Activated B cell treated with CpG ODN at 0.5 μM for 24 hours (primary cell): ENCODE measurements around the gene KDM1B. TPM values are rescaled to one million over a fixed set of nuclear protein-coding genes. Genes with fewer than 3 reads are reported as not detected.
A peak's percentile ranks its signal among the peaks of the same experiment; 100 is the strongest.

Experiments
- ATAC-seq: fragments of 200-7000 bp; cut with Tn5 transposase; one replicate; pipeline ENCODE4 v1.10.0; 2021; ENCODE audit warnings: low read depth, mild to moderate bottlenecking, moderate library complexity
- CTCF ChIA-PET: fragments of 350-600 bp; sonication (Branson Sonifier 250); formaldehyde crosslinking; loops from one replicate; lab custom pipeline; 2021; ENCODE audit warnings: antibody characterized with exemption; lab: Charles Lee
- POLR2A ChIA-PET: fragments of 350-600 bp; sonication (Branson Sonifier 250); formaldehyde crosslinking; loops from one replicate; lab custom pipeline; 2021; ENCODE audit warnings: antibody characterized with exemption; lab: Charles Lee
- DNase-seq: peaks from one replicate; pipeline ENCODE4 v3.0.0; 2022
- H3K27ac Mint-ChIP-seq: one replicate; pipeline ENCODE4 v1.8.0; 2020; ENCODE audit warnings: mixed read lengths
- H3K27me3 Mint-ChIP-seq: one replicate; pipeline ENCODE4 v1.8.0; 2021; ENCODE audit warnings: mixed read lengths
- H3K36me3 Mint-ChIP-seq: one replicate; pipeline ENCODE4 v1.8.0; 2021; ENCODE audit warnings: low read depth, mixed read lengths
- H3K4me1 Mint-ChIP-seq: one replicate; pipeline ENCODE4 v1.8.0; 2021; ENCODE audit warnings: mixed read lengths
- H3K4me3 Mint-ChIP-seq: one replicate; pipeline ENCODE4 v1.8.0; 2020; ENCODE audit warnings: mild to moderate bottlenecking, mixed read lengths
- H3K9me3 Mint-ChIP-seq: one replicate; pipeline ENCODE4 v1.8.0; 2020; ENCODE audit warnings: mixed read lengths
- intact Hi-C: fragments of 100-400 bp; cut with micrococcal nuclease; formaldehyde crosslinking; loops from one replicate; pipeline ENCODE4 v1.15.1; 2024
- total RNA-seq: library from RNA; stranded (reverse); gene quantifications from 2 replicates; pipeline ENCODE4 v1.2.3, GENCODE V29; 2022
- TF ChIP-seq, protein P1 (sequence below): fragments of 200-600 bp; IDR thresholded peaks from one replicate; pipeline ENCODE4 v1.8.0; 2022; ENCODE audit warnings: antibody characterized with exemption, mild to moderate bottlenecking

KDM1B gene, protein sequence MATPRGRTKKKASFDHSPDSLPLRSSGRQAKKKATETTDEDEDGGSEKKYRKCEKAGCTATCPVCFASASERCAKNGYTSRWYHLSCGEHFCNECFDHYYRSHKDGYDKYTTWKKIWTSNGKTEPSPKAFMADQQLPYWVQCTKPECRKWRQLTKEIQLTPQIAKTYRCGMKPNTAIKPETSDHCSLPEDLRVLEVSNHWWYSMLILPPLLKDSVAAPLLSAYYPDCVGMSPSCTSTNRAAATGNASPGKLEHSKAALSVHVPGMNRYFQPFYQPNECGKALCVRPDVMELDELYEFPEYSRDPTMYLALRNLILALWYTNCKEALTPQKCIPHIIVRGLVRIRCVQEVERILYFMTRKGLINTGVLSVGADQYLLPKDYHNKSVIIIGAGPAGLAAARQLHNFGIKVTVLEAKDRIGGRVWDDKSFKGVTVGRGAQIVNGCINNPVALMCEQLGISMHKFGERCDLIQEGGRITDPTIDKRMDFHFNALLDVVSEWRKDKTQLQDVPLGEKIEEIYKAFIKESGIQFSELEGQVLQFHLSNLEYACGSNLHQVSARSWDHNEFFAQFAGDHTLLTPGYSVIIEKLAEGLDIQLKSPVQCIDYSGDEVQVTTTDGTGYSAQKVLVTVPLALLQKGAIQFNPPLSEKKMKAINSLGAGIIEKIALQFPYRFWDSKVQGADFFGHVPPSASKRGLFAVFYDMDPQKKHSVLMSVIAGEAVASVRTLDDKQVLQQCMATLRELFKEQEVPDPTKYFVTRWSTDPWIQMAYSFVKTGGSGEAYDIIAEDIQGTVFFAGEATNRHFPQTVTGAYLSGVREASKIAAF
- total RNA-seq: 19.6 and 21.0 TPM in 2 replicates

DNA sequence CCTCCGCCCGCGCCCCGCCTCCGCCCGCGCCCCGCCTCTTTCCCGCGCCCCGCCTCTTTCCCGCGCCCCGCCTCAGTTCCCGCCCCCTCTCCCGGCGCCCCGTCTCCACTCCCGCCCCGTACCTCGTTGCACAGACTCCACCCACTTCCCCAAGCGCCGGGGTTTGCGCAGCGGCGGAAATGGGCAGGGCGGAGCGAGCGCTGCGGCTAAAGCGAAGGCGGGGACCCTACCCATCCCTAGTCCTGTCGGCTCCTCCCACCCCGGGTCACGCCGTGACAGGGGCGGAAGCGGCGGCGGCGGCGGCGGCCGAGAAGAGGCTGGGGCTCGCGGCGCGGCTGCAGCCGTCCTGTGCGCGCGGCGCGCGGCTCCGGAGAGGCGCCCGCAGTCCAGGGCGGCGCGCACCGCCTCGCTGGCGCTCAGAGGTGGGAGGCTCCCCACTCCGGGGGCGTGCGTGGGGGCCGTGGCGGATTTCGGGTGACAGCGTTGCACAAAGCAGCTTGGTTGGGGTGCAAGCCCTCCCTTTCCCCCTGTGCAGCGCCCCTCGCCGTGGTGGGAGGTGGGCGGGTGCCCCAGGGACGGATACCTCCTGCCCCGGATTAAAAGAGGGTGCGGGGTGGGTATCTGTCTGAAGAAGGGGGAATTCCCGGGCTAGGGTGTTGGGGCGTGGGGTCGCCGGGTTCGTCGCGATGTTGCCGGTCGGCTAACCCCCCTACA, at the start of gene KDM1B:
KDM1B (plus strand) TSS at position 273 of the 714 bp plus-strand sequence. CDS start 4,474 bp downstream, outside the sequence.
- DNase-seq (peak; percentile 96), ATAC-seq (peak; percentile 91)
- ChIA-PET POLR2A (interaction anchor here (0.5 to 2.2 kb wide), 9 partner anchors 10 to 452 kb away, joined by 3 to 15 read pairs (median 4); partner anchors contain the start of genes DEK and NUP153), CTCF (no interaction called here)
- peak within 1 kb of the TSS; percentile 97 for H3K4me3 Mint-ChIP-seq
- H3K27ac Mint-ChIP-seq: peak within 1 kb of the TSS; percentile 93
- H3K9me3 Mint-ChIP-seq: no peaks in the 10 kb centered on the region
- H3K27me3 Mint-ChIP-seq: no peaks in the 10 kb centered on the region
- H3K4me1 Mint-ChIP-seq: peaks cover 28% of the 10 kb centered on the region
- H3K36me3 Mint-ChIP-seq: peaks cover 14% of the 10 kb centered on the region
- intact Hi-C loops: loop anchor here (1.0 to 5.0 kb wide), 9 partner anchors 33 to 555 kb away; partner anchors contain the start of genes FAM8A1, NHLRC1, NUP153 and RNF144B
- TF ChIP-seq, protein P1, sequence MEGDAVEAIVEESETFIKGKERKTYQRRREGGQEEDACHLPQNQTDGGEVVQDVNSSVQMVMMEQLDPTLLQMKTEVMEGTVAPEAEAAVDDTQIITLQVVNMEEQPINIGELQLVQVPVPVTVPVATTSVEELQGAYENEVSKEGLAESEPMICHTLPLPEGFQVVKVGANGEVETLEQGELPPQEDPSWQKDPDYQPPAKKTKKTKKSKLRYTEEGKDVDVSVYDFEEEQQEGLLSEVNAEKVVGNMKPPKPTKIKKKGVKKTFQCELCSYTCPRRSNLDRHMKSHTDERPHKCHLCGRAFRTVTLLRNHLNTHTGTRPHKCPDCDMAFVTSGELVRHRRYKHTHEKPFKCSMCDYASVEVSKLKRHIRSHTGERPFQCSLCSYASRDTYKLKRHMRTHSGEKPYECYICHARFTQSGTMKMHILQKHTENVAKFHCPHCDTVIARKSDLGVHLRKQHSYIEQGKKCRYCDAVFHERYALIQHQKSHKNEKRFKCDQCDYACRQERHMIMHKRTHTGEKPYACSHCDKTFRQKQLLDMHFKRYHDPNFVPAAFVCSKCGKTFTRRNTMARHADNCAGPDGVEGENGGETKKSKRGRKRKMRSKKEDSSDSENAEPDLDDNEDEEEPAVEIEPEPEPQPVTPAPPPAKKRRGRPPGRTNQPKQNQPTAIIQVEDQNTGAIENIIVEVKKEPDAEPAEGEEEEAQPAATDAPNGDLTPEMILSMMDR: no peak

DNA sequence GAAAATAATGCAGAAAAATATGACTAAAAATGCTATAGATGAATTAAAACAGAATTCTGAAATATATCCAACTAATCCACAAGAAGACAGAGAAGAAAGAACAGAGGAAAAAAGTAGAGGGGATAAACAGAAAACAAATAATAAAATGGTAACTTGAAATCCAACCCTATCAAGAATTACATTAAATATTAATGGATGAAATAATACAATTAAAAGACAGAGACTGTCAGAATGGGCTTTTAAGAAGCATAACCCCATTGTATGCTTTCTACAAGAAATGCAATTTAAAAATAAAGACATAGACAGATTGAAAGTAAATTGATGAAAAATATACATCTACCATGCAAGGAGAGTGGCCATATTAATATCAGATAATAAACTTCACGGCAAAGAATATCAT, 48.2 kb upstream of the KDM1B start:
- ChIA-PET POLR2A (no interaction called here), CTCF (no interaction called here)
- TF ChIP-seq, protein P1: no peak
- intact Hi-C loops: no loop called here
- peaks cover 3% of the 10 kb centered on the region for H3K27me3 Mint-ChIP-seq
- ATAC-seq (no peak), DNase-seq (no peak)
- H3K4me3 Mint-ChIP-seq: no peak overlapping the region
- no peak overlapping the region for H3K27ac Mint-ChIP-seq
- no peaks in the 10 kb centered on the region for H3K4me1 Mint-ChIP-seq
- H3K9me3 Mint-ChIP-seq: peaks cover 12% of the 10 kb centered on the region
- peaks cover 2% of the 10 kb centered on the region for H3K36me3 Mint-ChIP-seq

DNA sequence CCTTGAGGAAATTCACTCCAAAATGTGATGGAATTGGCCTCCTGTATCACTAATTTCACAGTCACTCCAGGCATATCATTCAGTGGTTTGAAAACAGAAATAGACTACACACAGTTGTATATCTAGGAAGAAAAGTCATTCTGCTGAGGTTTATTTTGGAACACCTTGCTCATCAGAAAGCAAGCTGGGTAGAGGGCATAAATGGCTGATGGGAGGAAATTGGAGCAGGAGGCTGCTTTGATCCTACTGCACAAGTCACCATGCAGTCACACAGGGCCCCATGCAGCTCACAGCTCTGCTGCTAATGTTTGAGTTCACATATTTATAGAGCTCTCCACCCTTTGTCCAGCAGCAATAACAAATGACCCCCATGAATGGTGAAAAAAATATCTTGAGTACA, 45.1 kb upstream of the KDM1B start:
- Mint-ChIP-seq H3K36me3 (peaks cover 2% of the 10 kb centered on the region), H3K4me3 (no peak overlapping the region), H3K27me3 (peaks cover 6% of the 10 kb centered on the region), H3K9me3 (peaks cover 12% of the 10 kb centered on the region), H3K4me1 (no peaks in the 10 kb centered on the region), H3K27ac (no peak overlapping the region)
- ATAC-seq: no peak
- ChIA-PET CTCF (no interaction called here), POLR2A (no interaction called here)
- TF ChIP-seq, protein P1: no peak
- no peak for DNase-seq
- intact Hi-C loops: no loop called here

DNA sequence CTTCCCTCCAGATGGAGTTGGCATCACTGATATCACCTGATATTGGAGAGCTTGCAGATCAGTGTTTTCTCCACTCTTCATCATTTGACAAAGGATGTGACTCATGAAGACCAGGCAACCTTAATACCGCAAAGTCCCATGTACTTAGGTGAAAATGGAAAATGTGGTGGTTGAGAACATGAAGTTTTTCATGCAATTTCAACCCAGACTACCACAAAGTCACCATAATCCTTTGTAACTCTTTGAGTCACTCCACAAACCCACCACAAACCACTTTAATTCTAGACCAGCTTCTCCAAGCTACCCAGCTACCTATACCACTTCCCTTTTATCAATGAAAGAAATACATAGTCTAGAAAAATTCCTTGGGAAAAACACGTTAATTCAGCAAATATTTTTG, 39.9 kb upstream of the KDM1B start:
- Mint-ChIP-seq H3K4me1 (no peaks in the 10 kb centered on the region), H3K27me3 (peaks cover 6% of the 10 kb centered on the region), H3K27ac (no peak overlapping the region), H3K36me3 (no peaks in the 10 kb centered on the region), H3K4me3 (no peak overlapping the region), H3K9me3 (no peaks in the 10 kb centered on the region)
- DNase-seq: no peak
- intact Hi-C loops: no loop called here
- TF ChIP-seq, protein P1: no peak
- POLR2A ChIA-PET: no interaction called here
- no peak for ATAC-seq
- CTCF ChIA-PET: no interaction called here
